ENCODE data around the gene CAT. TPM values are rescaled to one million over a fixed set of nuclear protein-coding genes. Genes with fewer than 3 reads are reported as not detected.
A peak's percentile ranks its signal among the peaks of the same experiment; 100 is the strongest.

CAT gene
- polyA plus RNA-seq, 4 donors = 76.7 to 222 (median 101) TPM

- WGBS, 3 donors = 83 to 86% (median 85%) methylated on average over 12 of the region's 12 CpGs
- Histone ChIP-seq H3K36me3 (ENCODE audit: control insufficient read depth in 3 of 3, insufficient read depth in 2 of 3, low read depth in 1 of 3, low read length in 3 of 3) (no peaks in the 10 kb centered on the region), H3K4me3 (ENCODE audit: low read depth in 1 of 3, low read length in 3 of 3) (no peak overlapping the region), H3K4me1 (ENCODE audit: control insufficient read depth in 3 of 3, insufficient read depth in 2 of 3, low read depth in 1 of 3, low read length in 2 of 3) (no peaks in the 10 kb centered on the region), H3K9me3 (ENCODE audit: control insufficient read depth in 2 of 2, insufficient read depth in 1 of 2, low read depth in 1 of 2, low read length in 1 of 2) (no peaks in the 10 kb centered on the region), H3K27ac (ENCODE audit: low read depth in 1 of 3, low read length in 2 of 3) (no peak overlapping the region), H3K27me3 (ENCODE audit: control insufficient read depth in 3 of 3, insufficient read depth in 3 of 3, low read length in 3 of 3) (peaks cover 0 to 2% (median 0%) of the 10 kb centered on the region in 3 donors)
- no peak for DNase-seq
- no peak for FAIRE-seq
These were observed 50.3 kb downstream of the CAT start for GRCh38 chr11:34488855-34489557.

DNA sequence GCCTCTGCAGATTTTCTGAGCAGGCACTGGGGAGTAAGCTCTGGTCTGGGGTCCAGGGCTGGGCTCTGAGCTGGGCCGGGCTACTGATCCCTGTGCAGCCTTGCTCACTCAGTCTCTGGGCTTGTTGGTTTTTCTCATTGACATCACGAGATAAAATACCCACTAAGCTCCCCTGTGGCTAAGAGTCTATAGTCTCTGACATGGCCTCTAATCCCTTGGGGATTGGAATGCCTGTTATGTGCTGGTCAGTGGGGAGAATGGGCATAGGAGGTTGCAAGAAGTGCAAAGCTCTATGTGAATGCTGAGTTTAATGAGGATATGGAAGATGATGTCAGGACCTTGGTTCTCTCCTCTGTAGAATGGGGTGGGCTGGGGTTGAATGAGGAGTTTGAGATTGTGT lies 51.6 kb downstream of the CAT start:
- peaks cover 0 to 3% (median 2%) of the 10 kb centered on the region in 3 donors for H3K27me3 ChIP-seq (ENCODE audit: control insufficient read depth in 3 of 3, insufficient read depth in 3 of 3, low read length in 3 of 3)
- no peaks in the 10 kb centered on the region for H3K9me3 ChIP-seq (ENCODE audit: control insufficient read depth in 2 of 2, insufficient read depth in 1 of 2, low read depth in 1 of 2, low read length in 1 of 2)
- no peaks in the 10 kb centered on the region for H3K4me1 ChIP-seq (ENCODE audit: control insufficient read depth in 3 of 3, insufficient read depth in 2 of 3, low read depth in 1 of 3, low read length in 2 of 3)
- no peak for FAIRE-seq
- no peak overlapping the region for H3K4me3 ChIP-seq (ENCODE audit: low read depth in 1 of 3, low read length in 3 of 3)
- no peak for DNase-seq
- 82 to 87% (median 85%) methylated on average over 2 of the region's 2 CpGs for WGBS, 3 donors
- no peak overlapping the region for H3K27ac ChIP-seq (ENCODE audit: low read depth in 1 of 3, low read length in 2 of 3)
- no peaks in the 10 kb centered on the region for H3K36me3 ChIP-seq (ENCODE audit: control insufficient read depth in 3 of 3, insufficient read depth in 2 of 3, low read depth in 1 of 3, low read length in 3 of 3)

GRCh38 chr11:34492806-34493414 lies 54.2 kb downstream of the CAT start:
- 39 to 46% (median 45%) methylated on average over 8 of the region's 8 CpGs for WGBS, 3 donors
- Histone ChIP-seq H3K27ac (ENCODE audit: low read depth in 1 of 3, low read length in 2 of 3) (no peak overlapping the region), H3K4me3 (ENCODE audit: low read depth in 1 of 3, low read length in 3 of 3) (no peak overlapping the region), H3K9me3 (ENCODE audit: control insufficient read depth in 2 of 2, insufficient read depth in 1 of 2, low read depth in 1 of 2, low read length in 1 of 2) (no peaks in the 10 kb centered on the region), H3K36me3 (ENCODE audit: control insufficient read depth in 3 of 3, insufficient read depth in 2 of 3, low read depth in 1 of 3, low read length in 3 of 3) (no peaks in the 10 kb centered on the region), H3K27me3 (ENCODE audit: control insufficient read depth in 3 of 3, insufficient read depth in 3 of 3, low read length in 3 of 3) (peaks cover 0 to 3% (median 2%) of the 10 kb centered on the region in 3 donors), H3K4me1 (ENCODE audit: control insufficient read depth in 3 of 3, insufficient read depth in 2 of 3, low read depth in 1 of 3, low read length in 2 of 3) (no peaks in the 10 kb centered on the region)
- DNase-seq (peak; percentile 69 to 73), FAIRE-seq (no peak)

GRCh38 chr11:34493468-34493867 lies 54.7 kb downstream of the CAT start:
- no peak for DNase-seq
- no peak for FAIRE-seq
- H3K4me3 ChIP-seq (ENCODE audit: low read depth in 1 of 3, low read length in 3 of 3) = no peak overlapping the region
- H3K36me3 ChIP-seq (ENCODE audit: control insufficient read depth in 3 of 3, insufficient read depth in 2 of 3, low read depth in 1 of 3, low read length in 3 of 3) = no peaks in the 10 kb centered on the region
- WGBS, 3 donors = 76 to 85% (median 78%) methylated on average over 8 of the region's 8 CpGs
- H3K9me3 ChIP-seq (ENCODE audit: control insufficient read depth in 2 of 2, insufficient read depth in 1 of 2, low read depth in 1 of 2, low read length in 1 of 2) = no peaks in the 10 kb centered on the region
- no peaks in the 10 kb centered on the region for H3K4me1 ChIP-seq (ENCODE audit: control insufficient read depth in 3 of 3, insufficient read depth in 2 of 3, low read depth in 1 of 3, low read length in 2 of 3)
- H3K27ac ChIP-seq (ENCODE audit: low read depth in 1 of 3, low read length in 2 of 3) = no peak overlapping the region
- H3K27me3 ChIP-seq (ENCODE audit: control insufficient read depth in 3 of 3, insufficient read depth in 3 of 3, low read length in 3 of 3) = peaks cover 0 to 3% (median 2%) of the 10 kb centered on the region in 3 donors

DNA sequence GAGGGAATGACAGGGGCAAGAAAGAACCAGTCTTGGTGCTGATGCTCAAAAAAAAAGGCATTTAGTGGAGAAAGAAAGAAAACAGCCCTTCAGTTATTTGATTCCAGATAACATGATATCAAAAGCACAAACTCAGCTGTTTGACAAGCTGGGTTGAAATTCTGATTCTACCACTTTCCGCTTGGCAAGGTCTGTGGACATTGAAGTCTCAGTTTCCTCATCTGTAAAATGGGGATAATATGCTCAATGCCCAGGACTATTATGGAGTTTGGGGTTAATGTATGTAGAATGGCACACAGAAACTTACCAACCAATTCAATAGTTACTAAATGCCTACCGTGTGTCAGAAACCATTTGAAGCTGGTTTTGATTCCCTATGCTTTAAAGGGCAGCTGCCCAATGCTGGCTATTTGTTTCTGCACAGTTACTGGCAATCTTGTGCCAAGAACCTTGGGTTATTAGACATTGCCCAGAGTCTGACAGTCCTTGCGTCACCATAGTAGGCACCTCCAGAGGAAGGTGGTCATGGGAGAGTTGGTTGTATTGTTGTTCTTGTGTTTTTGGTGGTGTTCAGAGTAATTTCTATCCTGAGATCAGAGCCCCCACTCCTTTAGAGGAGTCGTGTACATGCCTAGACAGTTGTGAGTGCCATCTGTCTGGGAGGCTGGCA lies 55.3 kb downstream of the CAT start:
- no peaks in the 10 kb centered on the region for H3K4me1 ChIP-seq (ENCODE audit: control insufficient read depth in 3 of 3, insufficient read depth in 2 of 3, low read depth in 1 of 3, low read length in 2 of 3)
- no peak overlapping the region for H3K4me3 ChIP-seq (ENCODE audit: low read depth in 1 of 3, low read length in 3 of 3)
- FAIRE-seq = no peak

DNA sequence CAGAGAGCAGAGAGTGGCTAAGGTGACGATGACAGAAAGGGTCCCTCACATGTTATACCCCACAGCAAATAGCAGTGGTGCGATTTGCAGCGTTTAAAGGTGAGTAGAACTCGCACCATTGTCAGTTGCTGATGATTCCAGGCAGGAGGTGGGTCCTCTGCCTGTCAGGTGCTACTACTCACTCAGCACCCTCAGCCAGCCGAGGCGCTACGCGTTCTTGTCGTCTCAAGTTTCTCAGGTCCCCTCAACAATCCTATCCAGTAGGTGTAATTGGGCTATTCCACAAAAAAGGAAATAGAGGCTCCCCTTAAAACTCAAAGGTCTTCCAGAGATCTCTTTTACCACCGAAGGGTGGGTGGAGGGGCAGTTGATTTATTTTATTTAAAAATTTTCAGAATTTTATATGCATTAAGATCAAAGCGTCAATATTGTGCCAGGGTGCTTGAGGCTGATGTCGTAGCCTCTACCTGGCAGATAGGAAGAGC lies 56.5 kb downstream of the CAT start:
- FAIRE-seq (no peak), DNase-seq (no peak)
- H3K27ac ChIP-seq (ENCODE audit: low read depth in 1 of 3, low read length in 2 of 3) = no peak overlapping the region
- no peaks in the 10 kb centered on the region for H3K36me3 ChIP-seq (ENCODE audit: control insufficient read depth in 3 of 3, insufficient read depth in 2 of 3, low read depth in 1 of 3, low read length in 3 of 3)
- 84 to 89% (median 87%) methylated on average over 12 of the region's 12 CpGs for WGBS, 3 donors
- H3K27me3 ChIP-seq (ENCODE audit: control insufficient read depth in 3 of 3, insufficient read depth in 3 of 3, low read length in 3 of 3) = peaks cover 0 to 3% (median 0%) of the 10 kb centered on the region in 3 donors
- no peaks in the 10 kb centered on the region for H3K4me1 ChIP-seq (ENCODE audit: control insufficient read depth in 3 of 3, insufficient read depth in 2 of 3, low read depth in 1 of 3, low read length in 2 of 3)
- no peak overlapping the region for H3K4me3 ChIP-seq (ENCODE audit: low read depth in 1 of 3, low read length in 3 of 3)
- H3K9me3 ChIP-seq (ENCODE audit: control insufficient read depth in 2 of 2, insufficient read depth in 1 of 2, low read depth in 1 of 2, low read length in 1 of 2) = no peaks in the 10 kb centered on the region

More for the DNA sequence above, 55.3 kb downstream of the CAT start:
- no peak for DNase-seq
- Histone ChIP-seq H3K9me3 (ENCODE audit: control insufficient read depth in 2 of 2, insufficient read depth in 1 of 2, low read depth in 1 of 2, low read length in 1 of 2) (no peaks in the 10 kb centered on the region), H3K27ac (ENCODE audit: low read depth in 1 of 3, low read length in 2 of 3) (no peak overlapping the region), H3K36me3 (ENCODE audit: control insufficient read depth in 3 of 3, insufficient read depth in 2 of 3, low read depth in 1 of 3, low read length in 3 of 3) (no peaks in the 10 kb centered on the region), H3K27me3 (ENCODE audit: control insufficient read depth in 3 of 3, insufficient read depth in 3 of 3, low read length in 3 of 3) (peaks cover 0 to 3% (median 0%) of the 10 kb centered on the region in 3 donors)
- 56 to 77% (median 60%) methylated on average over 4 of the region's 4 CpGs for whole genome bisulfite sequencing, 3 donors

DNA sequence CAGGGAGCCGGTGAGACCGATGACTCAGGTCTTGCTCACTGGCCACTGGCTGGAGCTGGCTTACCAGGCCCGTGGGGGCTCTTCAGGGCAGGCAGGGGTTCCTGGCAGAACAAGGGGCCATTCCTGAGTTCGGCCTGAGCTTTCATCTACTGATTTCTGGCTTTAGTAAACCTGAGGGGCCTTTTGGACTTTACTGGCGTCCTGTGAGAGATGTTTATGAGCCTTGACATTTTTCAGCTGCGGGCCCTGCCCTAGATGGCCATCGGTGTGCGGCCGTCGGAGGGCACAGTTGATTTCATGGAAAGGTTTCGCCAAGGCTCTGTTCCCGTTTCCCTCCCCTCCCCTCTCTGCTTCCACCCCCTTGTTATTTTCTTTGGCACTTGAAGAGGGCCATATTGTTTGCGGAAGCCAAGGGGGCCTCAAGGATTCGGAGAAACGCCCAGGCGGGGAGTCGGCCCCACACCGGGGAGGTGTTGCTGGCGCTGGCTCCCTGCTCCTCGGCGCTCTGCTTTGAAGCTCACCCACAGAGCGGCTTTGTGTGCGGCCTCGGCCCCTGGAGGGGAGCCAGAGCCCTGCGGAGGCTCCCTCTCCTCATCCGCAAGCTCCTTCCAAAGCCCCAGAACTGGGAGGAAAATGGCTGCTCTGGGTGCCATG lies 57.1 kb downstream of the CAT start:
- Histone ChIP-seq H3K9me3 (ENCODE audit: control insufficient read depth in 2 of 2, insufficient read depth in 1 of 2, low read depth in 1 of 2, low read length in 1 of 2) (no peaks in the 10 kb centered on the region), H3K27ac (ENCODE audit: low read depth in 1 of 3, low read length in 2 of 3) (no peak overlapping the region), H3K4me1 (ENCODE audit: control insufficient read depth in 3 of 3, insufficient read depth in 2 of 3, low read depth in 1 of 3, low read length in 2 of 3) (no peaks in the 10 kb centered on the region), H3K4me3 (ENCODE audit: low read depth in 1 of 3, low read length in 3 of 3) (no peak overlapping the region), H3K27me3 (ENCODE audit: control insufficient read depth in 3 of 3, insufficient read depth in 3 of 3, low read length in 3 of 3) (peaks cover 0 to 3% (median 0%) of the 10 kb centered on the region in 3 donors), H3K36me3 (ENCODE audit: control insufficient read depth in 3 of 3, insufficient read depth in 2 of 3, low read depth in 1 of 3, low read length in 3 of 3) (no peaks in the 10 kb centered on the region)
- no peak for FAIRE-seq
- no peak for DNase-seq
- WGBS, 3 donors = 73 to 80% (median 77%) methylated on average over 26 of the region's 26 CpGs

Data from small intestine (tissue), 7 donors.